Smooth muscle cell (in vitro differentiated cells): ENCODE data around the gene TMCC3. TPM values are rescaled to one million over a fixed set of nuclear protein-coding genes. Genes with fewer than 3 reads are reported as not detected.

Source experiments
- DNase-seq: peaks from one replicate; lab custom pipeline; 2025; ENCODE audit not compliant: unreplicated experiment; lab: John Stamatoyannopoulos, UW
- H2AFZ ChIP-seq: fragments of 200-600 bp; sonication (generic); 2 replicates; pipeline ENCODE4 v1.6.0; 2016; ENCODE audit warnings: antibody characterized with exemption, low read depth, mild to moderate bottlenecking
- H3F3A ChIP-seq: fragments of 200-600 bp; sonication (generic); 2 replicates; pipeline ENCODE4 v1.6.0; 2017; ENCODE audit warnings: antibody characterized with exemption, low read depth
- H3K27ac ChIP-seq: fragments of 200-600 bp; sonication (generic); 2 replicates; pipeline ENCODE4 v1.5.1; 2016; ENCODE audit warnings: low read depth, mild to moderate bottlenecking
- H3K27me3 ChIP-seq: fragments of 200-600 bp; sonication (generic); 2 replicates; pipeline ENCODE4 v1.6.1; 2016; ENCODE audit warnings: low read depth, mild to moderate bottlenecking
- H3K36me3 ChIP-seq: fragments of 200-600 bp; sonication (generic); 2 replicates; pipeline ENCODE4 v1.5.1; 2016; ENCODE audit warnings: low read depth
- H3K4me1 ChIP-seq: fragments of 200-600 bp; sonication (generic); 2 replicates; pipeline ENCODE4 v1.5.1; 2016; ENCODE audit warnings: low read depth
- H3K4me2 ChIP-seq: fragments of 200-600 bp; sonication (generic); 2 replicates; pipeline ENCODE4 v1.6.0; 2016; ENCODE audit warnings: mild to moderate bottlenecking
- H3K4me3 ChIP-seq: fragments of 200-600 bp; sonication (generic); 2 replicates; pipeline ENCODE4 v1.5.1; 2016; ENCODE audit warnings: mild to moderate bottlenecking
- H3K79me2 ChIP-seq: fragments of 200-600 bp; sonication (generic); 2 replicates; pipeline ENCODE4 v1.6.0; 2016; ENCODE audit warnings: low read depth, mild to moderate bottlenecking
- H3K9ac ChIP-seq: fragments of 200-600 bp; sonication (generic); 2 replicates; pipeline ENCODE4 v1.6.0; 2016; ENCODE audit warnings: low read depth
- H3K9me3 ChIP-seq: fragments of 200-600 bp; sonication (generic); replicated peaks from 2 replicates; pipeline ENCODE4 v1.5.1; 2016; ENCODE audit warnings: low read depth
- H4K20me1 ChIP-seq: fragments of 200-600 bp; sonication (generic); 2 replicates; pipeline ENCODE4 v1.6.0; 2016; ENCODE audit warnings: low read depth
- WGBS: methylation state at CpG from one replicate; pipeline ENCODE4 v1.1.7; 2016; ENCODE audit warnings: low lambda C conversion rate; 5-methylcytosine and 5-hydroxymethylcytosine counted together
- polyA plus RNA-seq: library from polyadenylated mRNA; unstranded; fragments of >200 nt; fragmentation: Nextera tagmentation; extraction: Ambion mirVana; gene quantifications from 2 replicates; pipeline ENCODE4 v1.2.1, GENCODE V29; 2016
- total RNA-seq: library from RNA; depleted of rRNA; stranded (reverse); fragments of >200 nt; gene quantifications from 2 replicates; pipeline ENCODE4 v1.2.3, GENCODE V29; 2014
- TF ChIP-seq, protein P1 (sequence below): fragments of 200-600 bp; sonication (generic); IDR thresholded peaks from 2 replicates; pipeline ENCODE4 v1.5.1; 2017; ENCODE audit warnings: borderline replicate concordance, mild to moderate bottlenecking, antibody characterized with exemption; ENCODE audit not compliant: insufficient read depth, poor library complexity, severe bottlenecking

Gene TMCC3
- total and polyA plus RNA-seq, 2 experiments from 2014 or later, result 7.0 to 11.2 TPM

GRCh38 chr12:94544355-94544754 lies 106.0 kb downstream of the TMCC3 start:
- Histone ChIP-seq H3K9ac (no peak overlapping the region), H3F3A (no peaks in the 10 kb centered on the region), H3K27me3 (no peaks in the 10 kb centered on the region), H3K4me3 (no peak overlapping the region), H3K4me2 (no peak overlapping the region), H3K27ac (no peak overlapping the region), H3K79me2 (no peaks in the 10 kb centered on the region), H3K4me1 (no peaks in the 10 kb centered on the region), H3K9me3 (no peaks in the 10 kb centered on the region), H4K20me1 (no peaks in the 10 kb centered on the region), H3K36me3 (no peaks in the 10 kb centered on the region), H2AFZ (no peak overlapping the region)
- no peak for DNase-seq
- TF ChIP-seq, protein P1, sequence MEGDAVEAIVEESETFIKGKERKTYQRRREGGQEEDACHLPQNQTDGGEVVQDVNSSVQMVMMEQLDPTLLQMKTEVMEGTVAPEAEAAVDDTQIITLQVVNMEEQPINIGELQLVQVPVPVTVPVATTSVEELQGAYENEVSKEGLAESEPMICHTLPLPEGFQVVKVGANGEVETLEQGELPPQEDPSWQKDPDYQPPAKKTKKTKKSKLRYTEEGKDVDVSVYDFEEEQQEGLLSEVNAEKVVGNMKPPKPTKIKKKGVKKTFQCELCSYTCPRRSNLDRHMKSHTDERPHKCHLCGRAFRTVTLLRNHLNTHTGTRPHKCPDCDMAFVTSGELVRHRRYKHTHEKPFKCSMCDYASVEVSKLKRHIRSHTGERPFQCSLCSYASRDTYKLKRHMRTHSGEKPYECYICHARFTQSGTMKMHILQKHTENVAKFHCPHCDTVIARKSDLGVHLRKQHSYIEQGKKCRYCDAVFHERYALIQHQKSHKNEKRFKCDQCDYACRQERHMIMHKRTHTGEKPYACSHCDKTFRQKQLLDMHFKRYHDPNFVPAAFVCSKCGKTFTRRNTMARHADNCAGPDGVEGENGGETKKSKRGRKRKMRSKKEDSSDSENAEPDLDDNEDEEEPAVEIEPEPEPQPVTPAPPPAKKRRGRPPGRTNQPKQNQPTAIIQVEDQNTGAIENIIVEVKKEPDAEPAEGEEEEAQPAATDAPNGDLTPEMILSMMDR, result no peak
- WGBS, result 99% methylated on average over 4 of the region's 4 CpGs

GRCh38 chr12:94538318-94538717 lies 112.0 kb downstream of the TMCC3 start:
- TF ChIP-seq, protein P1, result no peak
- H3K79me2 ChIP-seq, result no peaks in the 10 kb centered on the region
- no peak overlapping the region for H3K4me3 ChIP-seq
- H3F3A ChIP-seq, result no peaks in the 10 kb centered on the region
- H3K27ac ChIP-seq, result no peak overlapping the region
- H3K9me3 ChIP-seq, result no peaks in the 10 kb centered on the region
- H3K27me3 ChIP-seq, result no peaks in the 10 kb centered on the region
- H3K4me2 ChIP-seq, result no peak overlapping the region
- no peak overlapping the region for H3K9ac ChIP-seq
- no peaks in the 10 kb centered on the region for H3K36me3 ChIP-seq
- no peaks in the 10 kb centered on the region for H4K20me1 ChIP-seq
- no peaks in the 10 kb centered on the region for H3K4me1 ChIP-seq
- no peak for DNase-seq
- H2AFZ ChIP-seq, result no peak overlapping the region

DNA sequence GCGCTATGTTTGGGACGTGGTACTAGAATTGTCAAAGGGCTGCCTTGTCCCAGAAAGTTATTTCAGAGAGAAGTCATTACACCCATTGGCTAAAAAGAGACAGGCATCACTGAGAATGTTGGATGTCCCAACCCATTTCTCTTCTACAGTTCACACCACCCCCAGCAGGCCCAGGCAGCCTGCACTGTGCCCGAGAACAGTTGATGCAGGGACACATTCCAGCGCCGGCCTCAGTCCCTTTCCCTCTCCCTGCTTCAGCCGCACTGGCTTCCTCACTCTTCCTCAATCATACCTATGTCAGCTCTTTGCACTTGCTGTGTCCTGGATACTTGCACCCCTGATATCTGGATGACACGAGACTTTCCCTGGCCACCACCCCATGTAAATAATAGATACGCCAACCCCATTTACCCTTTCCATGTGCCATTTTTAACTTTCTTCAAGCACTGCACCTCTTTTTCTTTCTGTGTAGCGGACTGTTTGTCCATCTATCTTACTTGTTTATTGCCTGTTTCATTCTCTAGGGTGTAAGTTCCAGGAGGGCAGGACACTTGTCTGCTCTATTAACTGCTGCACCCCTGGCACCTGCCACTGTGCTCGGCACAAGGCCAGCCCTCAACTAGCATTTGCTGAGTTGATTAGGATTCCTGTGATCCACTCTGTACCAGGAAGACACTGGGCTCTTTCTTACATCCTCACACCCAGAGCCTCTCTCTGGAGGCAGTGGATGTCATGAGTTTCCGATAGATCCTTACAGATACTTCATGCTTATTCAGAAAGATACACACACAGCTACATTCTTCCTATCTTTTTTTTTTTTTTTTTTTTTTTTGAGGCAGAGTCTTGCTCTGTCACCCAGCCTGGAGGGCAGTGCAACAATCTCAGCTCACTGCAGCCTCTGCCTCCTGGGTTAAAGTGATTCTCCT lies 114.1 kb downstream of the TMCC3 start:
- Histone ChIP-seq H3K79me2 (no peaks in the 10 kb centered on the region), H4K20me1 (no peaks in the 10 kb centered on the region), H3K27ac (no peak overlapping the region), H3K9ac (no peak overlapping the region), H2AFZ (no peak overlapping the region), H3K4me2 (no peak overlapping the region), H3K4me1 (no peaks in the 10 kb centered on the region), H3K9me3 (no peaks in the 10 kb centered on the region), H3K27me3 (no peaks in the 10 kb centered on the region), H3K4me3 (no peak overlapping the region), H3K36me3 (no peaks in the 10 kb centered on the region), H3F3A (no peaks in the 10 kb centered on the region)
- TF ChIP-seq, protein P1, result no peak
- 97% methylated on average over 11 of the region's 11 CpGs for WGBS
- no peak for DNase-seq

DNA sequence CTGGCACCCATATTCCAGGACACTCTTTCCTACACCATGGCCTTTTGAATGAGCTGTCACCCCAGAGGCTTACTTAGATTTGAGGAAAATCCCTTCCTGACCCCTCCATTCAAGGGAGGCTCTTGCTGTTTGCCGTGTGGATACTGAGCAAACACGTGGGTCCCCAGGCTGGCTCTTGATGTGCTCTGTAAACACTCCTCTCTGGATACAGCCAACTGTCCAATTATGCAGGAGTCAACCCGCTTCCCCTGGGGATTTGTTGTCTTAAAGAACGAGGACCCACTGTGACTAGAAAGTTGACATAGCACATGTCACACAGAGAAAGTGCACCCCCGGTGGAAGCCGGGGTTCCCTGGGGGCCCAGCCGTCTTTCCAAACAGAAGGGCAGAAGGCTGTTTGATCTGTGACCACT lies 114.8 kb downstream of the TMCC3 start:
- Histone ChIP-seq H3K4me1 (no peaks in the 10 kb centered on the region), H3K27ac (no peak overlapping the region), H3K9ac (no peak overlapping the region), H3K36me3 (no peaks in the 10 kb centered on the region), H2AFZ (no peak overlapping the region), H3K9me3 (no peaks in the 10 kb centered on the region), H3K4me2 (no peak overlapping the region), H3F3A (no peaks in the 10 kb centered on the region), H3K4me3 (no peak overlapping the region), H4K20me1 (no peaks in the 10 kb centered on the region), H3K79me2 (no peaks in the 10 kb centered on the region), H3K27me3 (peaks cover 1% of the 10 kb centered on the region)
- DNase-seq, result no peak
- TF ChIP-seq, protein P1, result no peak
- WGBS, result 77% methylated on average over 7 of the region's 7 CpGs
